GM06990 (cell line): ENCODE results near the gene SPTBN1.

Experiments
- DNase-seq: peaks from one replicate; pipeline ENCODE4 v3.0.0-alpha.2; 2011; ENCODE audit not compliant: insufficient read length; ENCODE audit errors: extremely low read depth
- H3K27me3 ChIP-seq: replicated peaks from 2 replicates; pipeline ENCODE4 v1.6.0; 2011; ENCODE audit warnings: low read length; ENCODE audit not compliant: control insufficient read depth, insufficient read depth
- H3K36me3 ChIP-seq: 2 replicates; pipeline ENCODE4 v1.5.1; 2011; ENCODE audit warnings: low read length; ENCODE audit not compliant: control insufficient read depth, insufficient read depth
- H3K4me3 ChIP-seq: replicated peaks from 2 replicates; pipeline ENCODE4 v1.5.1; 2011; ENCODE audit warnings: low read depth, mild to moderate bottlenecking, control low read depth, low read length
- TF ChIP-seq, protein P1 (sequence below): IDR thresholded peaks from 2 replicates; pipeline ENCODE4 v1.5.1; 2011; ENCODE audit warnings: low read length, control low read depth, mild to moderate bottlenecking, inconsistent platforms; ENCODE audit not compliant: insufficient read depth, poor library complexity, severe bottlenecking

Gene SPTBN1

DNA sequence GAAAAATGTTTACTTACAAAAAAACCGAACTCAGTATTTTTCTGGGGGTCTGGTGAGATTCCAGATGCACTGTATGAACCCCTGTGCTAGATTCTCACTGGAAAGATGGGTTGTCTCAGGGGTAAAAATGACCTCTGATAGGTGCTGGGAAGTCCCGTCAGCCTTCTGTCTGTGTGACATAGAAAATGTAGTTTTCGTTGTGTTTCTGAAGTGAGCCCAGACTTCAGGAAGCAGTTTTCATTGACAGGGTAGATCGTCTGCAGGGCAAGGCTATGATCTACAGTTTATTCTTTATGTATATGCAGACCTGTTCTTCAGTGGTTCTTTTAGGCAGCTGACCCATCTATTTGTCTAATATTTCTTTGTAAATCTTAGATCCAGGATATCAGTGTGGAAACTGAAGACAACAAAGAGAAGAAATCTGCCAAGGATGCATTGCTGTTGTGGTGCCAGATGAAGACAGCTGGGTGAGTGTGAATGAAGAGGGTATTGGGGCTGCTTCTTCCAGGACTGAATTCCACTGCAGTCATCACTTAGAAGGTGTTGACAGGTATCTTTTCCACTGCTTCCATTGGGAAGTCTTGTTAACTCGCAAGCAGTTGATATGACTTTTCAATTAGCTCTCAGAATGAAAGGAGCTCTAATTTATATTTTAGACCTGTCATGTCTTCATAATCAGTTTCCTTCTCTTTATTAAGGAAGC, 159.9 kb downstream of the SPTBN1 start:
- Histone ChIP-seq H3K27me3 (no peaks in the 10 kb centered on the region), H3K36me3 (peaks cover 23% of the 10 kb centered on the region), H3K4me3 (no peak overlapping the region)
- no peak for DNase-seq
- TF ChIP-seq, protein P1, sequence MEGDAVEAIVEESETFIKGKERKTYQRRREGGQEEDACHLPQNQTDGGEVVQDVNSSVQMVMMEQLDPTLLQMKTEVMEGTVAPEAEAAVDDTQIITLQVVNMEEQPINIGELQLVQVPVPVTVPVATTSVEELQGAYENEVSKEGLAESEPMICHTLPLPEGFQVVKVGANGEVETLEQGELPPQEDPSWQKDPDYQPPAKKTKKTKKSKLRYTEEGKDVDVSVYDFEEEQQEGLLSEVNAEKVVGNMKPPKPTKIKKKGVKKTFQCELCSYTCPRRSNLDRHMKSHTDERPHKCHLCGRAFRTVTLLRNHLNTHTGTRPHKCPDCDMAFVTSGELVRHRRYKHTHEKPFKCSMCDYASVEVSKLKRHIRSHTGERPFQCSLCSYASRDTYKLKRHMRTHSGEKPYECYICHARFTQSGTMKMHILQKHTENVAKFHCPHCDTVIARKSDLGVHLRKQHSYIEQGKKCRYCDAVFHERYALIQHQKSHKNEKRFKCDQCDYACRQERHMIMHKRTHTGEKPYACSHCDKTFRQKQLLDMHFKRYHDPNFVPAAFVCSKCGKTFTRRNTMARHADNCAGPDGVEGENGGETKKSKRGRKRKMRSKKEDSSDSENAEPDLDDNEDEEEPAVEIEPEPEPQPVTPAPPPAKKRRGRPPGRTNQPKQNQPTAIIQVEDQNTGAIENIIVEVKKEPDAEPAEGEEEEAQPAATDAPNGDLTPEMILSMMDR, result no peak

DNA sequence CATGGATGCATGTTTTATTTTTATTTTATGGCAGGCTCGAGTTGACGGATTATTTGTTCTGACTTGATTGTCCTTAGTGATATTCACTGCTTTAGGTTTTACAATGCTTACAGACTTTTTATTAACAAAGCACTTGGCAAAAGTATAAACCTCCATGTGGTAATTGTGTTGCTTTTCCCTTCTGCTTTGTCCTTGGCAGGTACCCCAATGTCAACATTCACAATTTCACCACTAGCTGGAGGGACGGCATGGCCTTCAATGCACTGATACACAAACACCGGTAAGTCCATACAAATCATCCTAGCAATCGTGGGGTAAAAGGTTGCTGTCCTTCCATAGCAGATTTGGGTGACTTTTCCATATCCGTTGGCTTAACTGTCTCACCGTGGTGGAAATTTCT, 161.3 kb downstream of the SPTBN1 start:
- no peaks in the 10 kb centered on the region for H3K27me3 ChIP-seq
- H3K36me3 ChIP-seq, result peaks cover 27% of the 10 kb centered on the region
- no peak overlapping the region for H3K4me3 ChIP-seq
- TF ChIP-seq, protein P1, result no peak
- DNase-seq, result no peak

DNA sequence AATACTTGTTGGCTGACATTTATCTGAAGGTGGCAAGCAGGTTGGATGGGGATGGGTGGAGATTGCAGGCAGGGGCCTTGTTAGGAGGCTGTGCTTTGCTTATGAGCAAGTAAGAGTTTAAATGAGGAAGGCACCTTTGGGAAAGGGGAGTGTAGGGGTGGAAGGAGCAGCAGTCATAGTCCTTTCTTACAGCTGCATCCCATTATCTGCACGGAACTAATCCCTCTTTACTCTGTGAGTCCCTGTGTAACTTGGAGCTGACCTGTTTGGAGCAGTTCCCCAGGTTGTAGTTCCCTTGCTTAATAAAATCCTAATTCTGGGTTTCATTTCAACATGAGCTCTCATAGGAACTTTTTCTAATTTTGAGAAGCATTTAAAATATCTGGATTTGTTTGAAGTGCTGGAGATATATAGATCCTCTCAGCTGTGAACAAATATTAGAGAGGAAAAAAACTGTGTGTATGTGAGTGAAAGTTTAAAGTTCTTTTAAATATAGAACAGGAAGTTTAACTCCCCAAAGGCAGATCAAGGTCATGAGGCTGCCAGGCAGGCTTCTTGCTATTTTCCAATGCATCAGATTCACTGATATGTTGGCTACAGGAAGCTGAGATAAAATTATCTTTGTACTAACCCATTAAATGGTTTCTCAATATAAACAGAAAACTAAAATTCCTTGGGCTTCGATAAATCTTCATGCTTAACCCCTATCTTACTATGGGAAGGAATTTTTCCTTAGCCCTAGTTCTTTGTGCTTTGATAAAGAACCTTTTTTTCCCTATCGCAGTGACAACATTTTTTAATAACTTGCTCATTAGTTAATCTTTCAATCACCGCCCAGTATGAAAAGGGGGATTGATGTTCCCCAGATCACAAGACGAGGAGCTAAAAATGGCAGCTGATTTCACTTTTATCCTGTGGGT, 162.8 kb downstream of the SPTBN1 start:
- Histone ChIP-seq H3K4me3 (no peak overlapping the region), H3K36me3 (peaks cover 28% of the 10 kb centered on the region), H3K27me3 (no peaks in the 10 kb centered on the region)
- TF ChIP-seq, protein P1, result no peak
- DNase-seq, result no peak

DNA sequence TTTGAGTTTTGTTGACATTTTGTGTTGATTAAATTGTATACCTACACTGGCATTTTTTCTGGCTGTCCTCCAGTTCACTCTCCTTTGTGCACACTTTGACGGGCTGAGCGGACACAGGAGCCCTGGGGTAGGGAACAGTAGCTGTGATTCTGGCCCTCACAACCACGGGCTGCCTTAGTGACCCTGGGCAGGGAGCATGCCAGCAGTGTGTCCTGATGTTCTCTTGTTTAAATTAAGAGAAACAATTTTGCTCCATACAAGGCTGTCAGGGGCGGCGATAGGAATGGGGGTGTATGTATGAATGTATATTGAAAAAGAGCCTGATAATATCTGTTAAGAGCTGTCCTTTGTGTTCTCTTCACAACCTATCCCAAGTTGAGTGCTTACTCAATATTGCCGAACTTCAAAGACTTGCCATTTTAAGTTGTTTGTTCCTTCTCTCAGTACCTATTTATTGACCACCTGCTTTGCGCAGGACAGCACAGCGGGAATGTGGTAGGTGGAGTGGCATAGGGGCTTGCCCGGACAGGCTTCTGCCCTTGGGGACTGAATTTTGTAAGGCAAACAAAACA, 163.6 kb downstream of the SPTBN1 start:
- no peak for DNase-seq
- Histone ChIP-seq H3K27me3 (no peaks in the 10 kb centered on the region), H3K36me3 (peaks cover 31% of the 10 kb centered on the region), H3K4me3 (no peak overlapping the region)
- TF ChIP-seq, protein P1, result no peak

DNA sequence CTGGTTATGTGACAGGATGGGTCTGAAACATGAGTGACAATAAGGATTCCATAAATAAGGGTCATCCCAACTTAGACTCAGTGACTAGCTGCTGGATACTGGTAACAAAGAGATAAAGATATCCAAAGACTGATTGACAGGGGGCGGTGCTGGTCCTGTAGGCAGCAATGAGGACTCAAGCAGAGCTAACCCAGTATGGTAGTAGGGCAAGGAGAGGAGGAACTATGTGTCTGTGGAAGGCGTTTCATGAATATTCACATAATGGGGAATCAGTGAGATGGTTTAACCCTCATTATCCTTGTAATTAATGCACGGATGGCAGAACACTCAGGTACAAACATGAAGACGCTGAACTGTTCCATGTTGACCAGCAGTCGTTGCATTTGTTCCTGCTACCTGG, 164.8 kb downstream of the SPTBN1 start:
- H3K36me3 ChIP-seq, result peaks cover 32% of the 10 kb centered on the region

More for the DNA sequence above, 164.8 kb downstream of the SPTBN1 start:
- TF ChIP-seq, protein P1, result no peak
- DNase-seq, result no peak
- Histone ChIP-seq H3K4me3 (no peak overlapping the region), H3K27me3 (no peaks in the 10 kb centered on the region)
